Fibroblast of lung (primary cell): Measurements from ENCODE around the gene KCNIP1. TPM values are rescaled to one million over a fixed set of nuclear protein-coding genes. Genes with fewer than 3 reads are reported as not detected.

Source experiments
- DNase-seq, 2 donors: peaks; one replicate each; pipeline versions ENCODE4 v3.0.0 to v3.0.0-alpha.2; 2010; ENCODE audit warnings: low read depth in 2 of 2
- H2AFZ ChIP-seq: 2 replicates; pipeline ENCODE4 v1.5.1; 2012; ENCODE audit warnings: low read length, control low read depth, inconsistent platforms
- H3K27ac ChIP-seq: 2 replicates; pipeline ENCODE4 v1.5.1; 2011; ENCODE audit warnings: low read length, control low read depth; ENCODE audit not compliant: insufficient read depth
- H3K27me3 ChIP-seq: 2 replicates; pipeline ENCODE4 v1.5.1; 2011; ENCODE audit warnings: mild to moderate bottlenecking, low read length; ENCODE audit not compliant: control insufficient read depth, insufficient read depth
- H3K36me3 ChIP-seq: 2 replicates; pipeline ENCODE4 v1.5.1; 2011; ENCODE audit warnings: low read length; ENCODE audit not compliant: control insufficient read depth, insufficient read depth
- H3K4me1 ChIP-seq: 2 replicates; pipeline ENCODE4 v1.5.1; 2011; ENCODE audit warnings: low read length; ENCODE audit not compliant: control insufficient read depth, insufficient read depth; ENCODE audit errors: extremely low read depth
- H3K4me2 ChIP-seq: 2 replicates; pipeline ENCODE4 v1.5.1; 2011; ENCODE audit warnings: low read length, control low read depth; ENCODE audit not compliant: insufficient read depth; ENCODE audit errors: extremely low read depth
- H3K4me3 ChIP-seq, 4 experiments: fragments of 200-600 bp in 1 of 4; sonication (generic) in 1 of 4; replicated peaks in 1 of 4; 2 replicates each; pipeline ENCODE4 v1.5.1; 2011 to 2016; ENCODE audit warnings: low read length in 4 of 4, low read depth in 3 of 4, mild to moderate bottlenecking in 3 of 4, control low read depth in 2 of 4, inconsistent platforms in 1 of 4, mixed read lengths in 1 of 4; ENCODE audit not compliant: insufficient read depth in 1 of 4; ENCODE audit errors: control extremely low read depth in 1 of 4
- H3K79me2 ChIP-seq: 2 replicates; pipeline ENCODE4 v1.5.1; 2012; ENCODE audit warnings: mild to moderate bottlenecking, low read length, inconsistent platforms; ENCODE audit not compliant: control insufficient read depth, insufficient read depth
- H3K9ac ChIP-seq: 2 replicates; pipeline ENCODE4 v1.5.1; 2011; ENCODE audit warnings: mild to moderate bottlenecking, low read length, control low read depth; ENCODE audit not compliant: insufficient read depth
- H3K9me3 ChIP-seq: 2 replicates; pipeline ENCODE4 v1.5.1; 2012; ENCODE audit warnings: low read depth, low read length; ENCODE audit not compliant: control insufficient read depth, insufficient read depth
- H4K20me1 ChIP-seq: 2 replicates; pipeline ENCODE4 v1.5.1; 2011; ENCODE audit warnings: low read length; ENCODE audit not compliant: control insufficient read depth, insufficient read depth; ENCODE audit errors: extremely low read depth
- CTCF ChIP-seq, 2 donors: IDR thresholded peaks in 1 of 2; conservative IDR thresholded peaks in 1 of 2; 1 replicate in 1 of 2; 2 replicates in 1 of 2; pipeline ENCODE4 v1.5.1; 2011 to 2012; ENCODE audit warnings: low read length in 2 of 2, control low read depth in 1 of 2, inconsistent platforms in 1 of 2, low read depth in 1 of 2, mild to moderate bottlenecking in 1 of 2
- EZH2 ChIP-seq: IDR thresholded peaks from 2 replicates; pipeline ENCODE4 v1.5.1; 2012; ENCODE audit warnings: low read length, control low read depth, mild to moderate bottlenecking; ENCODE audit errors: missing control alignments
- polyA plus RNA-seq, 2 donors: library from polyadenylated mRNA; depleted of rRNA in 1 of 2; stranded (reverse) in 1 of 2; unstranded in 1 of 2; fragments of >200 nt; gene quantifications; 2 replicates each; pipeline ENCODE4 v1.2.1, GENCODE V29; 2011 to 2012; ENCODE audit warnings: missing spikeins in 1 of 2
- total RNA-seq: library from RNA; depleted of rRNA; stranded (reverse); fragments of >200 nt; gene quantifications from 2 replicates; pipeline ENCODE4 v1.2.1, GENCODE V29; 2014

KCNIP1 gene
- total and polyA plus RNA-seq, 2 donors (not counting 1 experiment from before 2014, with no cell fraction given) = not detected

GRCh38 chr5:170484459-170484831 lies 19.4 kb upstream of the KCNIP1 start:
- DNase-seq = no peak
- Histone ChIP-seq H3K27ac (no peak overlapping the region), H3K36me3 (no peaks in the 10 kb centered on the region)

GRCh38 chr5:170484847-170485615 lies 18.8 kb upstream of the KCNIP1 start:
- H3K4me1 ChIP-seq = no peaks in the 10 kb centered on the region
- no peak overlapping the region for H3K4me2 ChIP-seq
- H2AFZ ChIP-seq = no peak overlapping the region
- DNase-seq = no peak
- H3K9ac ChIP-seq = no peak overlapping the region
- H3K9me3 ChIP-seq = no peaks in the 10 kb centered on the region
- no peak overlapping the region for H3K4me3 ChIP-seq
- H3K36me3 ChIP-seq = no peaks in the 10 kb centered on the region
- H3K27ac ChIP-seq = no peak overlapping the region
- H4K20me1 ChIP-seq = no peaks in the 10 kb centered on the region
- no peak for TF ChIP-seq EZH2
- no peak for TF ChIP-seq CTCF (conservative IDR thresholded peaks at IDR 0.05 in 1 of 2, IDR thresholded peaks at IDR 0.05 in 1 of 2; ENCODE audit: low read depth in 1 of 2, low read length in 2 of 2)
- no peaks in the 10 kb centered on the region for H3K79me2 ChIP-seq
- no peaks in the 10 kb centered on the region for H3K27me3 ChIP-seq

More at GRCh38 chr5:170484459-170484831, 19.4 kb upstream of the KCNIP1 start:
- Histone ChIP-seq H4K20me1 (no peaks in the 10 kb centered on the region), H3K9me3 (no peaks in the 10 kb centered on the region), H2AFZ (no peak overlapping the region), H3K9ac (no peak overlapping the region), H3K4me3 (no peak overlapping the region), H3K4me2 (no peak overlapping the region), H3K4me1 (no peaks in the 10 kb centered on the region), H3K79me2 (no peaks in the 10 kb centered on the region), H3K27me3 (no peaks in the 10 kb centered on the region)
- no peak for TF ChIP-seq CTCF (conservative IDR thresholded peaks at IDR 0.05 in 1 of 2, IDR thresholded peaks at IDR 0.05 in 1 of 2; ENCODE audit: low read depth in 1 of 2, low read length in 2 of 2)
- TF ChIP-seq EZH2 = no peak

- TF ChIP-seq EZH2 (no peak), CTCF (conservative IDR thresholded peaks at IDR 0.05 in 1 of 2, IDR thresholded peaks at IDR 0.05 in 1 of 2; ENCODE audit: low read depth in 1 of 2, low read length in 2 of 2) (no peak)
- H3K36me3 ChIP-seq = no peaks in the 10 kb centered on the region
- H3K79me2 ChIP-seq = no peaks in the 10 kb centered on the region
- H3K4me2 ChIP-seq = no peak overlapping the region
- no peaks in the 10 kb centered on the region for H3K9me3 ChIP-seq
- no peaks in the 10 kb centered on the region for H4K20me1 ChIP-seq
- no peak overlapping the region for H3K27ac ChIP-seq
- H3K27me3 ChIP-seq = no peaks in the 10 kb centered on the region
- DNase-seq = no peak
- no peaks in the 10 kb centered on the region for H3K4me1 ChIP-seq
- H3K4me3 ChIP-seq = no peak overlapping the region
- no peak overlapping the region for H2AFZ ChIP-seq
- no peak overlapping the region for H3K9ac ChIP-seq
Observed at GRCh38 chr5:170485616-170485911, 18.3 kb upstream of the KCNIP1 start.
